SU-DHL-6 (cell line): ENCODE results near the gene ZNHIT1.

Source experiments
- H2AFZ ChIP-seq: fragments of 200-600 bp; sonication (generic); 2 replicates; pipeline ENCODE4 v1.6.1; 2014; ENCODE audit warnings: low read depth, mild to moderate bottlenecking, moderate library complexity, mixed read lengths, antibody characterized with exemption, low read length; ENCODE audit not compliant: severe bottlenecking
- H3F3A ChIP-seq: fragments of 200-600 bp; shearing (Covaris generic); 2 replicates; pipeline ENCODE4 v1.6.0; 2016; ENCODE audit warnings: antibody characterized with exemption, mild to moderate bottlenecking; ENCODE audit not compliant: insufficient read depth
- H3K27ac ChIP-seq: fragments of 200-600 bp; sonication (generic); 2 replicates; pipeline ENCODE4 v1.5.1; 2016; ENCODE audit warnings: low read depth, mild to moderate bottlenecking, low read length, moderate library complexity, mixed read lengths
- H3K27me3 ChIP-seq: fragments of 200-600 bp; sonication (generic), shearing (Covaris generic); 2 replicates; pipeline ENCODE4 v1.6.0; 2014; ENCODE audit warnings: mild to moderate bottlenecking, low read length
- H3K36me3 ChIP-seq: fragments of 200-600 bp; sonication (generic); 2 replicates; pipeline ENCODE4 v1.6.1; 2014; ENCODE audit warnings: mild to moderate bottlenecking, low read length, mixed read lengths
- H3K4me2 ChIP-seq: fragments of 300-600, 200-600 bp; shearing (Covaris generic), sonication (generic); 2 replicates; pipeline ENCODE4 v1.6.0; 2014; ENCODE audit warnings: low read length, low read depth, mild to moderate bottlenecking; ENCODE audit not compliant: poor library complexity, severe bottlenecking
- H3K4me3 ChIP-seq: fragments of 200-600 bp; sonication (generic); 2 replicates; pipeline ENCODE4 v1.5.1; 2014; ENCODE audit warnings: antibody characterized with exemption, low read length, mild to moderate bottlenecking, mixed read lengths; ENCODE audit not compliant: insufficient read depth, poor library complexity, severe bottlenecking
- H3K79me2 ChIP-seq: fragments of 200-600 bp; sonication (generic); 2 replicates; pipeline ENCODE4 v1.6.1; 2014; ENCODE audit warnings: mild to moderate bottlenecking, low read length, moderate library complexity; ENCODE audit not compliant: insufficient read depth
- H3K9ac ChIP-seq: fragments of 200-600 bp; sonication (generic); 2 replicates; pipeline ENCODE4 v1.7.0; 2014; ENCODE audit warnings: mild to moderate bottlenecking, low read length
- H3K9me2 ChIP-seq: fragments of 200-600 bp; sonication (generic); replicated peaks from 2 replicates; pipeline ENCODE4 v1.6.1; 2014; ENCODE audit warnings: low read length; ENCODE audit not compliant: insufficient read depth
- H3K9me3 ChIP-seq: fragments of 200-600 bp; sonication (generic); 2 replicates; pipeline ENCODE4 v1.6.1; 2014; ENCODE audit warnings: low read length, mixed read lengths; ENCODE audit not compliant: insufficient read depth
- H4K20me1 ChIP-seq: fragments of 200-600 bp; sonication (generic); 2 replicates; pipeline ENCODE4 v1.6.1; 2014; ENCODE audit warnings: low read depth, mild to moderate bottlenecking, antibody characterized with exemption, low read length, moderate library complexity, mixed read lengths
- CTCF ChIP-seq: fragments of 200-600 bp; sonication (generic); IDR thresholded peaks from one replicate; pipeline ENCODE4 v1.5.1; 2017; ENCODE audit warnings: antibody characterized with exemption, mild to moderate bottlenecking, low read length, moderate library complexity; ENCODE audit not compliant: insufficient read depth, poor library complexity, severe bottlenecking
- EZH2phosphoT487 ChIP-seq: fragments of 200-600 bp; sonication (generic), shearing (Covaris generic); conservative IDR thresholded peaks from 2 replicates; pipeline ENCODE4 v1.6.1; 2018; ENCODE audit warnings: mild to moderate bottlenecking, antibody characterized with exemption, low read length, moderate library complexity, mixed read lengths

The ZNHIT1 gene

DNA sequence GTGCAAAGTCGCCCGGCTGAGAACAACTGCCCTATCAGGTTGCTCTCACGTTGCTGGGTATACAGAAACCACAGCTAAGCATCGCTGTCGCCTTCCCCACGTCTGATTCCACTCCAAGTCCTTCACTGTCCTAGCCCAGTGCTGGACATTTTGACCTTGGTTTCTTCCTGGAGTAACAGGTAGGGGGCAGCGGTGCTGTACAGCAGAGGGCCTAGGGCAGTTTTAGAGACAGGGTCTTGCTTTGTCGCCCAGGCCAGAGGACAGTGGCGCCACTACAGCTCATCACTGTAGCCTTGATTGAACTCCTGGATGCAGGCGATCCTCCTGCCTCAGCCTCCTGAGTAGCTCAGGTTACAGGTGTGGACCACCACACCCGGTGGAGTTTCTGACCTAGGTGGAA lies 17.1 kb downstream of the ZNHIT1 start:
- H3K9me2 ChIP-seq: no peaks in the 10 kb centered on the region

GRCh38 chr7:101235522-101235921 lies 17.6 kb downstream of the ZNHIT1 start:
- no peak overlapping the region for H3K9ac ChIP-seq
- no peak overlapping the region for H2AFZ ChIP-seq
- H4K20me1 ChIP-seq: no peaks in the 10 kb centered on the region
- TF ChIP-seq CTCF (no peak), EZH2phosphoT487 (no peak)
- H3K36me3 ChIP-seq: no peaks in the 10 kb centered on the region
- no peaks in the 10 kb centered on the region for H3K9me3 ChIP-seq
- no peaks in the 10 kb centered on the region for H3F3A ChIP-seq
- no peaks in the 10 kb centered on the region for H3K9me2 ChIP-seq
- no peak overlapping the region for H3K27ac ChIP-seq
- H3K27me3 ChIP-seq: no peaks in the 10 kb centered on the region
- no peaks in the 10 kb centered on the region for H3K79me2 ChIP-seq
- H3K4me2 ChIP-seq: no peak overlapping the region
- H3K4me3 ChIP-seq: no peak overlapping the region

More for the DNA sequence above, 17.1 kb downstream of the ZNHIT1 start:
- no peak for TF ChIP-seq EZH2phosphoT487
- TF ChIP-seq CTCF: peak; percentile 15
- Histone ChIP-seq H3K9me3 (no peaks in the 10 kb centered on the region), H3K27me3 (no peaks in the 10 kb centered on the region), H3K79me2 (no peaks in the 10 kb centered on the region), H3F3A (no peaks in the 10 kb centered on the region), H3K36me3 (no peaks in the 10 kb centered on the region), H2AFZ (no peak overlapping the region), H3K9ac (no peak overlapping the region), H3K4me3 (no peak overlapping the region), H3K4me2 (no peak overlapping the region), H4K20me1 (no peaks in the 10 kb centered on the region), H3K27ac (no peak overlapping the region)

DNA sequence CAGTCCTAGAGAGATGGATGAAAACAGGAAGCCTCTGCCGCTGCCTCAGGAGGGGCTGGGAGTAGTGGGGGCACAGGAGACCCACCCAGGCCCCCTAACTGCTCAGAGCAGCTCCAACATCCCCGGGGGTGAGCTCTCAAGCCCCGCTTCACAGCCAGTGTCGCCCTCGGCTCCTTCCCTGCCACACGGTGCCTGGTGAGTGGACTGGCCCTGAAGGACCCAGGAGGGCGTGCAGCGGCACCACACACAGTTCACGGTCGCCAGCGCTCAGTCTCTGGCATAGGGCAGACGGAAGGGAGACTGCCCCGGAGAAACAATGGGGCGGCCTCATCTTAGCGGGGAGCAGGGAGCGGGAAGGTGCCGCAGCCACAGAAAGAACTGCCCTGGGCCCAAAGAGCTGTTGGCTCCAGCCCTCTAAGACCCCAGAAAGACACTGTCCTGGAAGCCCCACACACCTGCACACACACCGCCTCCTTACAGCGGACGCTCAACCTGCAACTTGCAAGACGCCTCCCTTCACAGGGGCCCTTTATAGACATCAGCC lies 18.4 kb downstream of the ZNHIT1 start:
- H3K9ac ChIP-seq: no peak overlapping the region
- no peaks in the 10 kb centered on the region for H4K20me1 ChIP-seq
- no peaks in the 10 kb centered on the region for H3K27me3 ChIP-seq
- H3K4me2 ChIP-seq: no peak overlapping the region
- H3K36me3 ChIP-seq: no peaks in the 10 kb centered on the region
- no peak overlapping the region for H2AFZ ChIP-seq
- TF ChIP-seq EZH2phosphoT487 (no peak), CTCF (no peak)
- no peak overlapping the region for H3K4me3 ChIP-seq
- H3K79me2 ChIP-seq: no peaks in the 10 kb centered on the region
- H3K9me2 ChIP-seq: no peaks in the 10 kb centered on the region
- no peak overlapping the region for H3K27ac ChIP-seq
- H3K9me3 ChIP-seq: no peaks in the 10 kb centered on the region
- no peaks in the 10 kb centered on the region for H3F3A ChIP-seq
